H1 (cell line): Measurements from ENCODE around the gene METAP1D. TPM values are rescaled to one million over a fixed set of nuclear protein-coding genes. Genes with fewer than 3 reads are reported as not detected.
A peak's percentile ranks its signal among the peaks of the same experiment; 100 is the strongest.

Experiments
- CTCF ChIA-PET: fragments of 300-600 bp; sonication (Branson Sonifier 250); formaldehyde crosslinking; loops from one replicate; lab custom pipeline; 2021; ENCODE audit not compliant: partially characterized antibody; lab: Charles Lee
- POLR2A ChIA-PET: fragments of 300-600 bp; sonication (Branson Sonifier 250); formaldehyde crosslinking; loops from one replicate; lab custom pipeline; 2021; ENCODE audit warnings: inconsistent platforms; ENCODE audit not compliant: partially characterized antibody; lab: Charles Lee
- DNase-seq, 2 experiments: peaks; one replicate each; pipeline versions ENCODE4 v3.0.0 to v3.0.0-alpha.2; 2010 to 2022; ENCODE audit warnings: low spot score in 2 of 2, low read depth in 1 of 2, mixed read lengths in 1 of 2
- FAIRE-seq: peaks from 2 replicates; lab custom pipeline; 2011; peaks lifted over from hg19 to GRCh38; lab: Jason Lieb, UNC
- H2AFZ ChIP-seq: 2 replicates; pipeline ENCODE4 v1.8.1; 2012; ENCODE audit warnings: low read length, inconsistent platforms
- H2AK5ac ChIP-seq: 2 replicates; pipeline ENCODE4 v1.6.1; 2013; ENCODE audit warnings: low read depth, low read length
- H2BK120ac ChIP-seq: replicated peaks from 2 replicates; pipeline ENCODE3; 2013; ENCODE audit warnings: low read depth, low read length, inconsistent platforms
- H2BK12ac ChIP-seq: 2 replicates; pipeline ENCODE4 v1.6.1; 2013; ENCODE audit warnings: low read depth, low read length
- H2BK15ac ChIP-seq: 2 replicates; pipeline ENCODE4 v1.6.1; 2013; ENCODE audit warnings: low read length
- H2BK20ac ChIP-seq: 2 replicates; pipeline ENCODE4 v1.6.1; 2013; ENCODE audit warnings: low read length
- H2BK5ac ChIP-seq: 2 replicates; pipeline ENCODE4 v1.6.1; 2013; ENCODE audit warnings: low read depth, low read length
- H3K14ac ChIP-seq: 2 replicates; pipeline ENCODE4 v1.6.1; 2013; ENCODE audit warnings: inconsistent platforms; ENCODE audit not compliant: insufficient read length
- H3K18ac ChIP-seq: 2 replicates; pipeline ENCODE4 v1.6.1; 2013; ENCODE audit warnings: low read length; ENCODE audit errors: extremely low read depth
- H3K23ac ChIP-seq: 2 replicates; pipeline ENCODE4 v1.6.1; 2013; ENCODE audit warnings: inconsistent platforms; ENCODE audit not compliant: insufficient read length
- H3K23me2 ChIP-seq: 2 replicates; pipeline ENCODE4 v1.6.1; 2013; ENCODE audit warnings: low read depth, low read length
- H3K27ac ChIP-seq: 2 replicates; pipeline ENCODE4 v1.6.1; 2011; ENCODE audit warnings: low read depth, low read length, inconsistent platforms
- H3K27me3 ChIP-seq, 4 experiments: replicated peaks in 1 of 4; 1 replicate in 1 of 4; 2 replicates in 3 of 4; pipeline versions ENCODE4 v1.6.1 to v1.8.1; 2011 to 2013; ENCODE audit warnings: low read length in 3 of 4, mild to moderate bottlenecking in 3 of 4, inconsistent platforms in 2 of 4, mixed read lengths in 2 of 4, moderate library complexity in 1 of 4; ENCODE audit not compliant: control insufficient read depth in 3 of 4, insufficient read depth in 3 of 4; ENCODE audit errors: extremely low read depth in 1 of 4
- H3K36me3 ChIP-seq, 4 experiments: 2 replicates each; pipeline versions ENCODE4 v1.6.1 to v1.8.1; 2011 to 2013; ENCODE audit warnings: mild to moderate bottlenecking in 4 of 4, low read length in 3 of 4, moderate library complexity in 2 of 4, control low read depth in 1 of 4, inconsistent platforms in 1 of 4; ENCODE audit not compliant: insufficient read depth in 4 of 4, control insufficient read depth in 2 of 4
- H3K4ac ChIP-seq: replicated peaks from 2 replicates; pipeline ENCODE3; 2013; ENCODE audit warnings: low read length, low read depth, mixed read lengths, inconsistent platforms; ENCODE audit not compliant: insufficient read length
- H3K4me1 ChIP-seq, 4 experiments: replicated peaks in 1 of 4; 1 replicate in 1 of 4; 2 replicates in 3 of 4; pipeline versions ENCODE4 v1.6.1 to v1.8.1; 2011 to 2013; ENCODE audit warnings: low read length in 3 of 4, inconsistent platforms in 2 of 4, mixed read lengths in 1 of 4; ENCODE audit not compliant: insufficient read depth in 4 of 4, control insufficient read depth in 3 of 4
- H3K4me2 ChIP-seq, 2 experiments: 2 replicates each; pipeline versions ENCODE4 v1.6.1 to v1.8.1; 2011 to 2013; ENCODE audit warnings: low read depth in 2 of 2, low read length in 2 of 2, control low read depth in 1 of 2, inconsistent platforms in 1 of 2, mild to moderate bottlenecking in 1 of 2; ENCODE audit not compliant: insufficient read depth in 1 of 2
- H3K4me3 ChIP-seq, 4 experiments: fragments of 200-600, 300-600 bp in 1 of 4; sonication (generic), shearing (Covaris generic), sonication (Bioruptor Twin) in 1 of 4; 2 replicates each; pipeline versions ENCODE4 v1.5.1 to v1.8.1; 2011 to 2016; ENCODE audit warnings: low read length in 4 of 4, low read depth in 3 of 4, control low read depth in 2 of 4, inconsistent platforms in 2 of 4, mild to moderate bottlenecking in 2 of 4, mixed read lengths in 1 of 4, moderate library complexity in 1 of 4; ENCODE audit not compliant: insufficient read depth in 2 of 4; ENCODE audit errors: extremely low read depth in 1 of 4
- H3K56ac ChIP-seq: replicated peaks from 2 replicates; pipeline ENCODE3; 2013; ENCODE audit warnings: low read depth, mild to moderate bottlenecking, mixed read lengths, low read length, inconsistent platforms; ENCODE audit not compliant: insufficient read length
- H3K79me1 ChIP-seq: 2 replicates; pipeline ENCODE4 v1.6.1; 2013; ENCODE audit warnings: low read depth, low read length, control low read depth
- H3K79me2 ChIP-seq, 2 experiments: 2 replicates each; pipeline versions ENCODE4 v1.6.1 to v1.8.1; 2012 to 2013; ENCODE audit warnings: low read length in 2 of 2, mild to moderate bottlenecking in 2 of 2, inconsistent platforms in 1 of 2; ENCODE audit not compliant: insufficient read depth in 2 of 2, control insufficient read depth in 1 of 2
- H3K9ac ChIP-seq, 4 experiments: replicated peaks in 1 of 4; 1 replicate in 1 of 4; 2 replicates in 3 of 4; pipeline versions ENCODE4 v1.6.1 to v1.8.1; 2011 to 2013; ENCODE audit warnings: low read depth in 3 of 4, low read length in 3 of 4, control low read depth in 2 of 4, mild to moderate bottlenecking in 2 of 4, moderate library complexity in 2 of 4, inconsistent platforms in 1 of 4; ENCODE audit errors: extremely low read depth in 1 of 4
- H3K9me3 ChIP-seq, 2 experiments: 2 replicates each; pipeline versions ENCODE4 v1.6.1 to v1.8.1; 2012 to 2013; ENCODE audit warnings: mild to moderate bottlenecking in 2 of 2, moderate library complexity in 2 of 2, control low read depth in 1 of 2, inconsistent platforms in 1 of 2, low read depth in 1 of 2, low read length in 1 of 2, mixed read lengths in 1 of 2; ENCODE audit not compliant: insufficient read depth in 2 of 2
- H4K20me1 ChIP-seq, 2 experiments: replicated peaks in 1 of 2; 2 replicates each; pipeline versions ENCODE3 to v1.8.1; 2011 to 2013; ENCODE audit warnings: inconsistent platforms in 2 of 2, low read length in 2 of 2, mild to moderate bottlenecking in 1 of 2; ENCODE audit not compliant: insufficient read depth in 2 of 2, control insufficient read depth in 1 of 2
- H4K5ac ChIP-seq: 2 replicates; pipeline ENCODE4 v1.6.1; 2013; ENCODE audit warnings: low read length, low read depth, mixed read lengths, inconsistent platforms; ENCODE audit not compliant: insufficient read length
- H4K8ac ChIP-seq: 2 replicates; pipeline ENCODE4 v1.8.0; 2013; ENCODE audit warnings: mild to moderate bottlenecking, moderate library complexity, low read length, inconsistent platforms; ENCODE audit not compliant: insufficient read depth; ENCODE audit errors: extremely low read depth
- H4K91ac ChIP-seq: replicated peaks from 2 replicates; pipeline ENCODE3; 2013; ENCODE audit warnings: low read length, mixed read lengths, inconsistent platforms; ENCODE audit not compliant: insufficient read length
- NANOG ChIP-seq: IDR thresholded peaks from 2 replicates; pipeline ENCODE4 v1.6.1; 2011; ENCODE audit warnings: low read length, low read depth, mild to moderate bottlenecking, inconsistent platforms; ENCODE audit not compliant: insufficient read depth, poor library complexity, severe bottlenecking
- TEAD4 ChIP-seq: IDR thresholded peaks from 2 replicates; pipeline ENCODE4 v1.6.1; 2012; ENCODE audit warnings: low read depth, low read length, inconsistent platforms, mixed read lengths
- USF2 ChIP-seq: IDR thresholded peaks from 2 replicates; pipeline ENCODE4 v1.6.1; 2011; ENCODE audit warnings: low read length, improper control_type of control experiment
- WGBS, 2 experiments: shearing (Covaris generic) in 1 of 2; methylation state at CpG; one replicate each; pipeline versions ENCODE4 v1.1.6 to v1.1.7; 2013 to 2015; ENCODE audit warnings: low lambda C conversion rate in 2 of 2, mixed read lengths in 2 of 2, inconsistent platforms in 1 of 2, low coverage in 1 of 2, missing lambda C conversion rate in 1 of 2; ENCODE audit not compliant: insufficient replicate concordance in 2 of 2, insufficient coverage in 1 of 2, insufficient read length in 1 of 2; ENCODE audit errors: extremely low coverage in 1 of 2, missing lambda C conversion rate in 1 of 2; 5-methylcytosine and 5-hydroxymethylcytosine counted together
- polyA plus RNA-seq, 7 experiments: library from polyadenylated mRNA; depleted of rRNA in 3 of 7; stranded (reverse) in 5 of 7; unstranded in 2 of 7; fragments of >200 nt in 5 of 7; fragments of 200-250 nt in 2 of 7; gene quantifications; 1 replicate in 5 of 7; 2 replicates in 1 of 7; 4 replicates in 1 of 7; pipeline versions ENCODE4 v1.2.1 to v1.2.3, GENCODE V29; 2011 to 2013; ENCODE audit warnings: missing spikeins in 2 of 7, mixed read lengths in 2 of 7
- total RNA-seq: library from RNA; stranded (reverse); fragmentation: NEBNext Ultra II Directional; extraction: Animal tissue kit (Norgen Biotek cat#: 25700); gene quantifications from 2 replicates; pipeline ENCODE4 v1.2.1, GENCODE V29; 2021

METAP1D gene
- total and polyA plus RNA-seq, 2 of the 8 experiments (the other 6 are each of a cell fraction or from before 2014, with no cell fraction given) = 3.9 to 6.2 TPM

GRCh38 chr2:172047566-172048507, 48.1 kb downstream of the METAP1D start:
- Histone ChIP-seq H3K18ac (no peak overlapping the region), H2AFZ (no peak overlapping the region), H2BK20ac (no peak overlapping the region), H2BK5ac (no peak overlapping the region), H3K9me3 (no peaks in the 10 kb centered on the region), H3K79me1 (no peaks in the 10 kb centered on the region), H2BK15ac (no peak overlapping the region), H4K91ac (no peak overlapping the region), H4K8ac (no peak overlapping the region), H3K4me1 (no peaks in the 10 kb centered on the region; a peak in 2 of 7 replicates), H4K20me1 (no peaks in the 10 kb centered on the region), H2BK12ac (no peak overlapping the region), H3K9ac (no peak overlapping the region), H3K36me3 (no peaks in the 10 kb centered on the region), H3K27ac (no peak overlapping the region), H3K79me2 (no peaks in the 10 kb centered on the region), H3K4me3 (no peak overlapping the region), H3K4me2 (no peak overlapping the region), H2AK5ac (no peak overlapping the region), H3K14ac (no peak overlapping the region), H3K23ac (no peak overlapping the region), H4K5ac (no peak overlapping the region), H3K23me2 (no peaks in the 10 kb centered on the region), H3K56ac (no peak overlapping the region), H2BK120ac (no peak overlapping the region), H3K27me3 (no peaks in the 10 kb centered on the region), H3K4ac (no peak overlapping the region)
- POLR2A ChIA-PET = interaction anchor here (0.7 kb wide), 1 partner anchor 18 kb away, joined by 3 read pairs; no protein-coding TSS in a partner anchor
- WGBS, 2 experiments = 93% methylated on average over 8 of the region's 8 CpGs; no CpG with 5 or more reads in 1 of the 2 experiments
- DNase-seq = no peak
- FAIRE-seq = peak; percentile 79
- CTCF ChIA-PET = no interaction called here
- TF ChIP-seq TEAD4 (no peak), NANOG (no peak), USF2 (no peak)
